GM19023 (cell line): ENCODE data around the gene DOCK2.
"Not testable (repeated sequence)": the region's sequence is repeated elsewhere in the genome, so short reads cannot be mapped to it uniquely, and the experiment has no call there.

Experiments used
- ATAC-seq: cut with Tn5 transposase; IDR thresholded peaks from one replicate; pipeline ENCODE4 v1.9.1; 2021; ENCODE audit warnings: mild to moderate bottlenecking, moderate library complexity; ENCODE audit not compliant: unreplicated experiment

DOCK2 gene

GRCh38 chr5:169637549-169638121 is 560 bp downstream of the DOCK2 start:
- ATAC-seq: peak; percentile 71

- ATAC-seq: no peak
Measured at GRCh38 chr5:169641253-169641652, 4.2 kb downstream of the DOCK2 start.

GRCh38 chr5:169646856-169647255 is 9.8 kb downstream of the DOCK2 start:
- ATAC-seq: no peak

- ATAC-seq: peak; percentile 35
Measured at GRCh38 chr5:169647566-169647965, 10.5 kb downstream of the DOCK2 start.

GRCh38 chr5:169648725-169649310 is 11.7 kb downstream of the DOCK2 start:
- ATAC-seq: no peak

GRCh38 chr5:169649486-169649885 is 12.4 kb downstream of the DOCK2 start:
- no peak for ATAC-seq

- peak; percentile 53 for ATAC-seq
Measured at GRCh38 chr5:169650701-169651331, 13.7 kb downstream of the DOCK2 start.

- ATAC-seq: no peak
Measured at GRCh38 chr5:169651526-169651925, 14.5 kb downstream of the DOCK2 start.

- no peak for ATAC-seq
Measured at GRCh38 chr5:169652057-169652456, 15.0 kb downstream of the DOCK2 start.

- no peak for ATAC-seq
Measured at GRCh38 chr5:169653091-169653490, 16.0 kb downstream of the DOCK2 start.

- ATAC-seq: no peak
Measured at GRCh38 chr5:169655353-169655752, 18.3 kb downstream of the DOCK2 start.

- ATAC-seq: peak; percentile 72
Measured at GRCh38 chr5:169656125-169656901, 19.2 kb downstream of the DOCK2 start.

GRCh38 chr5:169657127-169657526 is 20.1 kb downstream of the DOCK2 start:
- ATAC-seq: no peak

GRCh38 chr5:169662451-169662850 is 25.4 kb downstream of the DOCK2 start:
- not testable (repeated sequence) for ATAC-seq

- no peak for ATAC-seq
Measured at GRCh38 chr5:169663537-169663936, 26.5 kb downstream of the DOCK2 start.

GRCh38 chr5:169666365-169666764 is 29.3 kb downstream of the DOCK2 start:
- ATAC-seq: no peak

- ATAC-seq: no peak
Measured at GRCh38 chr5:169667896-169668674, 31.0 kb downstream of the DOCK2 start.

- no peak for ATAC-seq
Measured at GRCh38 chr5:169668732-169669131, 31.7 kb downstream of the DOCK2 start.

- ATAC-seq: peak; percentile 98
Measured at GRCh38 chr5:169670769-169671525, 33.9 kb downstream of the DOCK2 start.

- ATAC-seq: no peak
Measured at GRCh38 chr5:169682026-169682425, 45.0 kb downstream of the DOCK2 start.
